ENCODE measurements around the gene CAMSAP1.

Gene CAMSAP1

GRCh38 chr9:135770203-135770535 lies 137.2 kb downstream of the CAMSAP1 start:
- DNase-seq (ENCODE audit: low read depth), result no peak
- TF ChIP-seq CTCF (IDR thresholded peaks at IDR 0.05; ENCODE audit: control insufficient read depth, extremely low read depth, insufficient read depth), result no peak
- no peak overlapping the region for H3K4me3 ChIP-seq (ENCODE audit: low read depth, low read length)

GRCh38 chr9:135769489-135770202 lies 137.7 kb downstream of the CAMSAP1 start:
- no peak overlapping the region for H3K4me3 ChIP-seq (ENCODE audit: low read depth, low read length)
- no peak for DNase-seq (ENCODE audit: low read depth)
- TF ChIP-seq CTCF (IDR thresholded peaks at IDR 0.05; ENCODE audit: control insufficient read depth, extremely low read depth, insufficient read depth), result no peak

- DNase-seq (ENCODE audit: low read depth), result no peak
- TF ChIP-seq CTCF (IDR thresholded peaks at IDR 0.05; ENCODE audit: control insufficient read depth, extremely low read depth, insufficient read depth), result no peak
- H3K4me3 ChIP-seq (ENCODE audit: low read depth, low read length), result no peak overlapping the region
These were observed 138.7 kb downstream of the CAMSAP1 start for GRCh38 chr9:135768516-135769218.

- no peak for TF ChIP-seq CTCF (IDR thresholded peaks at IDR 0.05; ENCODE audit: control insufficient read depth, extremely low read depth, insufficient read depth)
- no peak overlapping the region for H3K4me3 ChIP-seq (ENCODE audit: low read depth, low read length)
- DNase-seq (ENCODE audit: low read depth), result no peak
These were observed 140.6 kb downstream of the CAMSAP1 start for GRCh38 chr9:135766707-135767106.

- TF ChIP-seq CTCF (IDR thresholded peaks at IDR 0.05; ENCODE audit: control insufficient read depth, extremely low read depth, insufficient read depth), result no peak
- H3K4me3 ChIP-seq (ENCODE audit: low read depth, low read length), result no peak overlapping the region
- DNase-seq (ENCODE audit: low read depth), result no peak
These were observed 141.1 kb downstream of the CAMSAP1 start for GRCh38 chr9:135766251-135766650.

GRCh38 chr9:135765416-135765815 lies 141.9 kb downstream of the CAMSAP1 start:
- no peak overlapping the region for H3K4me3 ChIP-seq (ENCODE audit: low read depth, low read length)

More at GRCh38 chr9:135765416-135765815, 141.9 kb downstream of the CAMSAP1 start:
- DNase-seq (ENCODE audit: low read depth), result no peak
- TF ChIP-seq CTCF (IDR thresholded peaks at IDR 0.05; ENCODE audit: control insufficient read depth, extremely low read depth, insufficient read depth), result no peak
